Measurements from ENCODE around the gene PSMB11.

DNA sequence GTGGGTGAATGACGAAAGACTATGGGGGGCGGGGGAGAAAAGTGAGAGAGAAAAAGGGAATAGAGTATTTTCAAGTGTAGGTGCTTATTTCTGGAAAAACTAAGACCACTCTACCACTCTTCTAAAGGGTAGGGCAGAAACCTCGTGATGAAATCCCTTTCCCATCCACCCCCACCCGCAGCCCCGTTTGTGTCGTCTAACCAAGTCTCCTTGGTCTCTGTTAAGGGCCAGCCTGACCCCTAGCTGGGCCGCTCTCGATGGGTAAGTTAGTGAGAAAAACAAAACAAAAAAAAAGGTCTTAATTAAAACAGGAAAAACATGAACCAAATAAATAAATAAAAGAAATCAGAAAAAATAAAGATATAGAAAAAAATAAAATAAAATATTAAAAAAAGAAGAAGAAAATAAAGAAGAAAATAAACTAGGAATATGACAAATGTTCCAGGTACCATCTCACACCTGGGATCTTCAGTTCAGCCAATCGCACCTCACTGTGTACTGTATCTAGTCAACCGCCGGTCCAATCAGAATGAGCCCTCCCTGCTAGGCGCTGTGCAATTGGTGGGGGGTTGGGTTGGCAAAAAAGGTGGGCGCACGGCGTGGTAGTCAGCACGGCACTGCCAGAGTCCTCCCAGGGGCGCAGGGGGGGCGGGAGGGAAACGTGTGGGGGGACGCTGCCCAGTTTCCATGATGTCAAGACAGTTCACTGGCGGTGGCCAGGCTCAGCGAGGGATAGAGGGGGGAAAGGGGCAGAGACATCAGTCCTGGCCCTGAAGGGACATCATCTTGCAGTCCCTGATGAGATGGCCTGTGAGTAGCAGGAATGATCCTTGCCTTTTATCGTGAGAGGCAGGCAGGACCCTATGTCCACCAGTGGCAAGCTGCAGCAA lies 25.1 kb downstream of the PSMB11 start:
- no peak for TF ChIP-seq EZH2phosphoT487 (IDR thresholded peaks at IDR 0.05; ENCODE audit: borderline replicate concordance)
- TF ChIP-seq SIN3A (IDR thresholded peaks at IDR 0.05; ENCODE audit: low read depth) = no peak
- TF ChIP-seq CTCF (IDR thresholded peaks at IDR 0.05 in 2 of 3, conservative IDR thresholded peaks at IDR 0.05 in 1 of 3; ENCODE audit: borderline replicate concordance in 1 of 3, insufficient read depth in 1 of 3, low read depth in 2 of 3, low read length in 2 of 3) = no peak
- no peak for TF ChIP-seq ZNF274 (IDR thresholded peaks at IDR 0.05; ENCODE audit: low read depth, low read length)
- no peak for TF ChIP-seq POLR2AphosphoS5 (IDR thresholded peaks at IDR 0.05; ENCODE audit: low read depth, low read length)
- TF ChIP-seq TCF7L2 (IDR thresholded peaks at IDR 0.05; ENCODE audit: borderline replicate concordance, extremely low read depth, insufficient read depth, insufficient read length) = no peak
- TF ChIP-seq MAX (IDR thresholded peaks at IDR 0.05) = no peak
- no peak for TF ChIP-seq POLR2A (IDR thresholded peaks at IDR 0.05; ENCODE audit: borderline replicate concordance, extremely low read depth, insufficient read depth, insufficient read length)
- TF ChIP-seq EZH2 (IDR thresholded peaks at IDR 0.05) = no peak
- TF ChIP-seq ELF1 (IDR thresholded peaks at IDR 0.05; ENCODE audit: borderline replicate concordance, low read depth) = no peak
- no peak for TF ChIP-seq ZFX (IDR thresholded peaks at IDR 0.05)
- no peak for TF ChIP-seq SP1 (IDR thresholded peaks at IDR 0.05; ENCODE audit: low read depth)
